Natural killer cell (primary cell): ENCODE data around the gene SDHAF4. TPM values are rescaled to one million over a fixed set of nuclear protein-coding genes. Genes with fewer than 3 reads are reported as not detected.

Source experiments
- ATAC-seq, 3 donors: fragments of 150-1000 bp in 2 of 3; fragments of 200-7000 bp in 1 of 3; cut with Tn5 transposase; 1 replicate in 1 of 3; 2 replicates in 2 of 3; pipeline ENCODE4 v1.10.0; 2021; ENCODE audit warnings: mild to moderate bottlenecking in 2 of 3, moderate library complexity in 2 of 3
- DNase-seq, 2 donors: peaks; one replicate each; pipeline versions ENCODE4 v3.0.0 to v3.0.0-alpha.2; 2013 to 2021; ENCODE audit warnings: mixed read lengths in 1 of 2
- H3K27ac ChIP-seq: one replicate; pipeline ENCODE4 v1.5.1; 2013; ENCODE audit warnings: mild to moderate bottlenecking, low read length
- H3K27me3 ChIP-seq: one replicate; pipeline ENCODE4 v1.6.1; 2013; ENCODE audit warnings: low read length; ENCODE audit not compliant: control insufficient read depth, insufficient read depth
- H3K36me3 ChIP-seq: one replicate; pipeline ENCODE4 v1.6.1; 2013; ENCODE audit warnings: low read length; ENCODE audit not compliant: control insufficient read depth, insufficient read depth
- H3K4me1 ChIP-seq: one replicate; pipeline ENCODE4 v1.6.1; 2013; ENCODE audit warnings: low read length; ENCODE audit not compliant: control insufficient read depth, insufficient read depth
- H3K4me3 ChIP-seq: one replicate; pipeline ENCODE4 v1.5.1; 2013; ENCODE audit warnings: low read length
- H3K9me3 ChIP-seq: one replicate; pipeline ENCODE4 v1.6.1; 2013; ENCODE audit warnings: low read length; ENCODE audit not compliant: control insufficient read depth, insufficient read depth
- H3K27ac Mint-ChIP-seq, 2 donors: one replicate each; pipeline ENCODE4 v1.8.0; 2022; ENCODE audit warnings: mild to moderate bottlenecking in 2 of 2, mixed read lengths in 2 of 2, moderate library complexity in 1 of 2
- H3K27me3 Mint-ChIP-seq, 2 donors: one replicate each; pipeline ENCODE4 v1.8.0; 2022; ENCODE audit warnings: low read depth in 2 of 2, mixed read lengths in 2 of 2
- H3K36me3 Mint-ChIP-seq: one replicate; pipeline ENCODE4 v1.8.0; 2022; ENCODE audit warnings: mixed read lengths
- H3K4me1 Mint-ChIP-seq, 2 donors: one replicate each; pipeline ENCODE4 v1.8.0; 2022; ENCODE audit warnings: mixed read lengths in 2 of 2
- H3K4me3 Mint-ChIP-seq: one replicate; pipeline ENCODE4 v1.8.0; 2022; ENCODE audit warnings: mild to moderate bottlenecking, moderate library complexity, mixed read lengths
- H3K9me3 Mint-ChIP-seq, 2 donors: one replicate each; pipeline ENCODE4 v1.8.0; 2022; ENCODE audit warnings: mixed read lengths in 2 of 2
- WGBS: methylation state at CpG from one replicate; pipeline ENCODE4 v1.1.7; 2013; ENCODE audit warnings: missing lambda C conversion rate; ENCODE audit not compliant: insufficient coverage; 5-methylcytosine and 5-hydroxymethylcytosine counted together
- intact Hi-C: fragments of 100-400 bp; cut with micrococcal nuclease; formaldehyde crosslinking; loops from one replicate; pipeline ENCODE4 v1.14.2; 2022
- total RNA-seq, 4 donors: library from RNA; stranded (reverse); fragments of 120-200 nt in 1 of 4; gene quantifications; one replicate each; pipeline versions ENCODE4 v1.2.3 to v1.2.4, GENCODE V29; 2013 to 2022
- TF ChIP-seq, protein P1 (sequence below): fragments of 200-600 bp; IDR thresholded peaks from one replicate; pipeline ENCODE4 v1.8.0; 2022; ENCODE audit warnings: antibody characterized with exemption

Gene SDHAF4
- total RNA-seq, 3 donors from 2014 or later (not counting 1 experiment from before 2014, with no cell fraction given), result 2.7 to 7.1 (median 5.4) TPM

DNA sequence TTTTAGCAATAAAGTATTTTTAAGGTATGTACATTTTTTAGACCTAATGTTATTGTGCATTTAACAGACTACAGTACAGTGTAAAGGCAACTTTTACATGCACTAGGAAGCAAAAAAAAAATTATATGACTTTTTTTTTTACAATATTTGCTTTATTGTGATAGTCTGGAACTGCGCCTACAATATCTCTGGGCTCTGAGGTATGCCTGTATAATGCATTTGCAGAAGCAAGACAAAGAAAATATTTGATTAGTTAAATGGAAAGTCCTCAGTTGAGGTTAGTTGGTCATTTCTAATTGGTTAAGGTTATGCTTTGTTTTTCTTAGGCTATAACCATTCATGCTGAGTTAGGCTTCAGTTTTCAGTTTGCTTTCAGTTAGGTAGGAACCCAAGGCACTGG, 54.0 kb downstream of the SDHAF4 start:
- no peaks in the 10 kb centered on the region for H3K36me3 ChIP-seq
- H3K9me3 ChIP-seq, result no peaks in the 10 kb centered on the region
- no peak overlapping the region for H3K27ac ChIP-seq
- DNase-seq, result no peak
- H3K4me1 ChIP-seq, result no peaks in the 10 kb centered on the region
- H3K27me3 Mint-ChIP-seq, result peaks cover 7 to 8% of the 10 kb centered on the region in 2 donors
- intact Hi-C loops, result no loop called here
- no peak overlapping the region for H3K27ac Mint-ChIP-seq
- no peaks in the 10 kb centered on the region for H3K27me3 ChIP-seq
- TF ChIP-seq, protein P1, sequence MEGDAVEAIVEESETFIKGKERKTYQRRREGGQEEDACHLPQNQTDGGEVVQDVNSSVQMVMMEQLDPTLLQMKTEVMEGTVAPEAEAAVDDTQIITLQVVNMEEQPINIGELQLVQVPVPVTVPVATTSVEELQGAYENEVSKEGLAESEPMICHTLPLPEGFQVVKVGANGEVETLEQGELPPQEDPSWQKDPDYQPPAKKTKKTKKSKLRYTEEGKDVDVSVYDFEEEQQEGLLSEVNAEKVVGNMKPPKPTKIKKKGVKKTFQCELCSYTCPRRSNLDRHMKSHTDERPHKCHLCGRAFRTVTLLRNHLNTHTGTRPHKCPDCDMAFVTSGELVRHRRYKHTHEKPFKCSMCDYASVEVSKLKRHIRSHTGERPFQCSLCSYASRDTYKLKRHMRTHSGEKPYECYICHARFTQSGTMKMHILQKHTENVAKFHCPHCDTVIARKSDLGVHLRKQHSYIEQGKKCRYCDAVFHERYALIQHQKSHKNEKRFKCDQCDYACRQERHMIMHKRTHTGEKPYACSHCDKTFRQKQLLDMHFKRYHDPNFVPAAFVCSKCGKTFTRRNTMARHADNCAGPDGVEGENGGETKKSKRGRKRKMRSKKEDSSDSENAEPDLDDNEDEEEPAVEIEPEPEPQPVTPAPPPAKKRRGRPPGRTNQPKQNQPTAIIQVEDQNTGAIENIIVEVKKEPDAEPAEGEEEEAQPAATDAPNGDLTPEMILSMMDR, result no peak
- no peak overlapping the region for H3K4me3 Mint-ChIP-seq
- H3K4me1 Mint-ChIP-seq, result no peaks in the 10 kb centered on the region
- WGBS, result 100% methylated on average over 1 of the region's 1 CpG
- ATAC-seq, result no peak
- H3K36me3 Mint-ChIP-seq, result no peaks in the 10 kb centered on the region
- no peak overlapping the region for H3K4me3 ChIP-seq
- H3K9me3 Mint-ChIP-seq, result no peaks in the 10 kb centered on the region

DNA sequence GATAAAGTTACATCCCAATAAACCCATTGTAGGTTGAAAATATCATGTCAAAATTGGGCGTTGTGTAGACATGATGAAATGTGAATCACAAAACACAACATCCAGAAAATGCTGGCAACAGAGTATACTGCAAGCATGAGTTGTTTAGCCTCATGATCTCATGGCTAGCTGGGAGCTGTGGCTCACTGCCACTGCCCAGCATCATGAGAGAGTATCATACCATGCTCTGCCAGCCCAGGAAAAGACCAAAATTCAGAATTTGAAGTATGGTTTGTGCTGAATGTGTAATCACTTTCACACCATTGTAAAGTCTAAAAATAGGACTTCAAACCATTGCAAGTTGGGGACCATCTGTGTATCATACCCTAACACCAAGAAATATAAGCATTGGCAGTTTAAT, 55.7 kb downstream of the SDHAF4 start:
- H3K4me1 Mint-ChIP-seq, result no peaks in the 10 kb centered on the region
- TF ChIP-seq, protein P1, result no peak
- Histone ChIP-seq H3K27me3 (no peaks in the 10 kb centered on the region), H3K36me3 (no peaks in the 10 kb centered on the region), H3K27ac (no peak overlapping the region), H3K4me1 (no peaks in the 10 kb centered on the region), H3K4me3 (no peak overlapping the region), H3K9me3 (no peaks in the 10 kb centered on the region)
- 67% methylated on average over 1 of the region's 1 CpG for WGBS
- H3K36me3 Mint-ChIP-seq, result no peaks in the 10 kb centered on the region
- H3K9me3 Mint-ChIP-seq, result no peaks in the 10 kb centered on the region
- DNase-seq (no peak), ATAC-seq (no peak)
- H3K27me3 Mint-ChIP-seq, result peaks cover 3 to 8% of the 10 kb centered on the region in 2 donors
- intact Hi-C loops, result no loop called here
- H3K27ac Mint-ChIP-seq, result no peak overlapping the region
- no peak overlapping the region for H3K4me3 Mint-ChIP-seq

DNA sequence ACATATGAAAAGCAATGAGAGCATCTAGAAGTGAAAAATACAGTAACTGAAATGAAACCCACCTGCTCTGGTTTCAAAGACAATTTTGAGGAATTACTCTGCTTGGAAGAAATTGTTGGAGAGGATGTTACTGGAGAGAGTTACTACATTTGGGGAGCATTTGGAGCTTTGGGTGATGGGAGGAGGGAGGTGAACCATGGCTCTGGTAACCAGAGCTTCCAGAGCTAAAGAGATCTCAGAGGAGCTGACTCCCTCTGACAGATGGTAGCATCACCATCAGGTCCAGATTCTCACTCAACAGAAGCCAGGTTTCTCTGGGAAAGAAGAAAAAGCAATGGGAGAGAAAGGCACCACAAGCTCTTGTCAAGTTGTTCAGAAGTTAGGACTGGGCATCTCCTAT, 58.7 kb downstream of the SDHAF4 start:
- Histone ChIP-seq H3K4me1 (no peaks in the 10 kb centered on the region), H3K27ac (no peak overlapping the region), H3K27me3 (no peaks in the 10 kb centered on the region), H3K4me3 (no peak overlapping the region), H3K9me3 (no peaks in the 10 kb centered on the region), H3K36me3 (no peaks in the 10 kb centered on the region)
- H3K27me3 Mint-ChIP-seq, result peaks cover 9 to 16% of the 10 kb centered on the region in 2 donors
- DNase-seq, result no peak
- H3K4me1 Mint-ChIP-seq, result no peaks in the 10 kb centered on the region
- no peak for ATAC-seq
- no peaks in the 10 kb centered on the region for H3K36me3 Mint-ChIP-seq
- no peak overlapping the region for H3K4me3 Mint-ChIP-seq
- intact Hi-C loops, result no loop called here
- H3K9me3 Mint-ChIP-seq, result no peaks in the 10 kb centered on the region
- TF ChIP-seq, protein P1, result no peak
- H3K27ac Mint-ChIP-seq, result no peak overlapping the region

DNA sequence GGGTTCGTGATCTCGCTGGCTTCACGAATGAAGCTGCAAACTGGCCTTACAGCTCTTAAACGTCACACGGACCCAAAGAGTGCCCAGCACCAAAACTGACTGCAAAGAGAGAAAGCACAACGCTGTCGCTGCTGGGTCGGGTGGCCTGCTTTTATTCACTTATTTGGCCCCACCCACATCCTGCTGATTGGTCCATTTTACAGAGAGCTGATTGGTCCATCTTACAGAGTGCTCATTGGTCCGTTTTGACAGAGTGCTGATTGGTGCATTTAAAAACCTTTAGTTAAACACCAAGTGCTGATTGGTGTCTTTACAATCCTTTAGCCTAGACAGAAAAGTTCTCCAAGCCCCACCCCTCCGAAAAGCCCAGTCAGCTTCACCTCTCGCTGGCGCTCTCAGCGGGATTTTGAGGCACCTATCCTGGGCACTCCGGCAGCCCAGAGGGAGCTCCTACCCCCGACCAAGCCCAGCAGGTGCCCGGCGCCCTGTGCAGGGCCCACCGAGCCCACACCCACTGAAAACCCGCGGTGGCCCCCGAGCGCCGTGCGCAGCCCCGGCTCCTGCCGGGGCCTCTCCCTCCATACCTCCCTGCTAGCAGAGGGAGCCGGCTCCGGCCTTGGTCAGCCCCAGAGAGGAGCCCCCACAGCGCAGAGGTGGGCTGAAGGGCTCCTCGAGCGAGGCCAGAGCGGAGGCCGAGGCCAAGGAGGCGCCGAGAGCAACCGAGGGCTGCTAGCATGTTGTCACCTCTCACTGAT, 60.9 kb downstream of the SDHAF4 start:
- Histone ChIP-seq H3K9me3 (no peaks in the 10 kb centered on the region), H3K36me3 (no peaks in the 10 kb centered on the region), H3K27ac (no peak overlapping the region), H3K4me1 (no peaks in the 10 kb centered on the region), H3K27me3 (no peaks in the 10 kb centered on the region), H3K4me3 (no peak overlapping the region)
- Mint-ChIP-seq H3K36me3 (no peaks in the 10 kb centered on the region), H3K4me3 (no peak overlapping the region), H3K27ac (no peak overlapping the region), H3K27me3 (peaks cover 6 to 10% of the 10 kb centered on the region in 2 donors), H3K4me1 (no peaks in the 10 kb centered on the region), H3K9me3 (no peaks in the 10 kb centered on the region)
- WGBS, result 98% methylated on average over 36 of the region's 36 CpGs
- TF ChIP-seq, protein P1, result no peak
- intact Hi-C loops, result no loop called here
- DNase-seq, result no peak
- ATAC-seq, result no peak
